HG03460 (cell line): ENCODE results near the gene ETFRF1.

Experiments
- ATAC-seq: cut with Tn5 transposase; IDR thresholded peaks from one replicate; pipeline ENCODE4 v1.9.1; 2021; ENCODE audit not compliant: unreplicated experiment

The ETFRF1 gene, protein sequence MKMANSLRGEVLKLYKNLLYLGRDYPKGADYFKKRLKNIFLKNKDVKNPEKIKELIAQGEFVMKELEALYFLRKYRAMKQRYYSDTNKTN

GRCh38 chr12:25195056-25195971 is at the start of gene ETFRF1, which contains the start of gene DNAI7:
Gene ETFRF1, plus strand, starts transcription at chr12:25195237. Its CDS starts 8,720 bp downstream, at chr12:25203957.
Gene DNAI7, minus strand, starts transcription at chr12:25195160. Its CDS starts 82 bp downstream, at chr12:25195078.
- peak; percentile 91 for ATAC-seq

GRCh38 chr12:25146686-25147085 is 48.4 kb upstream of the ETFRF1 start:
- ATAC-seq = no peak

DNA sequence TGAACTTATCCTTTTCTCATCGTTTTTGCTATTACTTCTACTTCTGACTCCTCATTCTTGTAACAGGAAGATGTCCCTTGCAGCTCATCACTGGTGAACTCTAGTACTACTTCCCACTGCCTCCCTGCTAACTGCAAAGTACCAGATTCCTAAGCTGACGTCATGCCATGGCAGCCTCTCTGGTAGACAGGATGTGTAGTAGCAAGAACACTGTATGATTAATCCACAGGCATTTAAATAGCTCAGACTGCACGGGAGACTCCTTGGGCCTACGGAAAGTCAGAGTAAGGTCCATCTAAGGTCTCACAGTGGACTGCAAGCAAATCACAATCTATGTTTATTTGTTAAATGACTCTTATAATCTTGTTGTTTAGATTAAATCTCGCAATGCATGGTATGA is 43.6 kb upstream of the ETFRF1 start:
- ATAC-seq = no peak

- no peak for ATAC-seq
Measured at GRCh38 chr12:25152055-25152454, 43.0 kb upstream of the ETFRF1 start.

DNA sequence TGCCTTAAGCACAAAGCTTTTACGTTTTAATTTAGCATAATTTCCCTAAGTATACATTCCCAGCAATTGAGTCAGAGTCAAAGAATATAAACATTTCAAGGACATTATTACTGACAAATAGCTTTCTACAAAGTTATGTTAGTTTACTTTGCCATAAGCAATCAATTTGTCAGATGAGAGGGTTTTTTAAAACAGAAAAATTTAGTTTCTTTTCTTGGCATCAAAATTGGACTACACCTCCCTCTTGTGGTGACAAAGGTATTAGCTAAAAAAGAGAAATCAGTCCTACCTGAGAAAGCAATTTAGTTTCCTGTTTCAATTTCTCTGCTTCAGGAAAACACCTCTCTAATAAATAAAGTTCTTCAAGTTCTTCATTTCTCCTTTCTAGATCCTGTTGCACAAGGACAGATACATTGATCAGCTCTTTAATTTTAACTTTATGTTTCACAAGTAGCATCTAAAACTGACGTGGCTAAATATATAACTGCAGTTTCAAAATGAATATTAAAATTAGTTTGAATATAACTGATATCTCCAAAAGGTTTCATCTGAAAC is 39.9 kb upstream of the ETFRF1 start:
- peak; percentile 41 for ATAC-seq

- no peak for ATAC-seq
Measured at GRCh38 chr12:25156061-25156460, 39.0 kb upstream of the ETFRF1 start.

DNA sequence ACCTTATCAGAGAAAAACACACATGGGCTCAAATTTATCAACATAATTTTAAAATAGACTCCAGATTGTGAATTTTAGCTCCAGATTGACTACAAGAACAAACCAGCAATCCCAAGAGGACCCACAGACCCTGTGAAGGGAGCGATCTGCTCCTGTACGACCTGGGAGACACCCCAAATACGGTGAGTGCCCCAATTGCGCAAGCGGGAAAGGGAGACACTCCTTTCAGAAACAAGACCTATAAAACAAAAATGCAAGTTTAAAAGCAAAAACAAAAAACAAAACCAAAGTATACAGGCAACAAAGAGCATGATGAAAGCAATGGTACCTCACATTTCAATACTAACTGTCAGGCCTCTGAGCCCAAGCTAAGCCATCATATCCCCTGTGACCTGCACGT is 32.2 kb upstream of the ETFRF1 start:
- ATAC-seq = no peak

DNA sequence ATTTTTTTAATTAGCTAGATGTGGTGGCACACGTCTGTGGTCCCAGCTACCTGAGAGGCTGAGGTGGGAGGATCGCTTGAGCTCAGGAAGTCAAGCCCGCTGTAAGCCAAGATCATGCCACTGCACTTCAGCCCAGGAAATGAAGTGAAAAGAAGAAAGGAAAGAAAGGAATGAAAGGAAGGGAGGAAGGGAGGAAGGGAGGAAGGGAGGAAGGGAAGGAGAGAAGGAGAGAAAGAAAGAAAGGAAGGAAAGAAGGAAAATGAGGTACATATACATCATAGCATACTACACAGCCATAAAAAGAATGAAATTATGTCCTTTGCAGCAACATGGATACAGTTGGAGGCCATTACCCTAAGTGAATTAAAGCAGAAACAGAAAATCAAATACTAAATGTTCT is 12.3 kb upstream of the ETFRF1 start:
- ATAC-seq = no peak

DNA sequence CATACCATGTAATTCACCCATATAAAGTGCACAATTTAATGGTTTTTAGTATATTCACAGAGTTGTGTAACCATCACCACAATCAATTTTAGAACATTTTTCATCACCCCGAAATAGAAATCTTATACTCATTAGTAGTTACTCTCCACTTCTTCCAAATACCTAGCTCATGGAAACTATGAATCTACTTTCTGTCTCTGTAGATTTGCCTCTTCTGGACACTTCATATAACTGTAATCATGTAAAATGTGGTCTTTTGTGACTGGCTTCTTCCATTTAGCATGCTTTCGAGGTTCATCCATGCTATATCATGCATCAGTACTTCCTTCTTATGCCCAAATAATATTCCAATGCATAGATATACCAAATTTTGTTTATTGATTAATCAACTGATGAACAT is 10.9 kb upstream of the ETFRF1 start:
- no peak for ATAC-seq

- peak; percentile 44 for ATAC-seq
Measured at GRCh38 chr12:25186038-25186787, 8.8 kb upstream of the ETFRF1 start.

DNA sequence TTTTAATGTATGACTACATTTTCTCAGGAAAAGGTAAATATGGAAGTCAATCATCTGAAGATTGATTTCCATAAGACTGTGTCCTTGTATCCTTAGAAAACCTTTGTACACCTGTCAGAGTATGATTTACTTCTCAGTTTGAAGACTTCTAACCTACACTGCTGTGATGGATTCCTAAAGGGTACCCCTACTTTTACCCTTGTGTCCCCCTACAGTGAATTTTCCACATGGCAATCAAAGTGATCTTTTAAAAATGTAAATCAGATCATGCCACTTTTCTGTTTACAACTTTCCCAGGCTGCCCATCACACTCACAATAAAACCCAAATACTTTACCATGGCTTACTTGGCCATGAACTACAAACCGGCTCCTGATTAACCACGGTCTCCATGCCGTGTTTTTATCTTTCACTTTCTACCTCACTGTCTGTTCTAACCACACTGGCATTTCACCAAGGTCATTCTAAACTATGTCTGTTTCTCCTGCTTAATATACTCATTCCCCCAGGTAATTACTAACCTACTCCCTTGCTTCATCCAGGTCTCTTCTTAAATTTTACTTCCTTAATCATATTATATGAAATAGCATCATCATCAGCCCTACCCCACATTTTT is 8.1 kb upstream of the ETFRF1 start:
- ATAC-seq = peak; percentile 88

GRCh38 chr12:25187781-25188180 is 7.3 kb upstream of the ETFRF1 start:
- ATAC-seq = no peak

GRCh38 chr12:25189656-25190055 is 5.4 kb upstream of the ETFRF1 start:
- no peak for ATAC-seq

- ATAC-seq = no peak
Measured at GRCh38 chr12:25190793-25191192, 4.2 kb upstream of the ETFRF1 start.

DNA sequence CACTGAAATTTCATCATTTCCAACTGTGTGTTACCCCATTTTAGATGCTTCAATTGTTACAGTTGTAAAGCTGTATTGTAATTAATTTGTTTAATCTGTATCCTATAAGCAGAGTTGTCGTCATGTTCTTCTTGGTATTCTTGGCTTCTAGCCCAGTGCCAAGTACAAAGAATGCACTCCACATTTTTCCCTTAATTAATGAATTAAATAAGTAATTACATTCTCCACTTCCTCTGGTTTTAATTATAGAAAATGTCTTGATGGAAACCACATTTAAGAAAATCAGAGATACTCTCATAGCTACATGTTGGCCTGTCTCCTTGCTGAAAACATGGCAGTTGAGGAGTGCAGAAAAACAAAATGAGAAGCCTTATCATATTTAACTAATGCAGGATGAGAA is 823 bp upstream of the ETFRF1 start:
- ATAC-seq = no peak

- ATAC-seq = no peak
Measured at GRCh38 chr12:25194722-25195055, 348 bp upstream of the ETFRF1 start.

DNA sequence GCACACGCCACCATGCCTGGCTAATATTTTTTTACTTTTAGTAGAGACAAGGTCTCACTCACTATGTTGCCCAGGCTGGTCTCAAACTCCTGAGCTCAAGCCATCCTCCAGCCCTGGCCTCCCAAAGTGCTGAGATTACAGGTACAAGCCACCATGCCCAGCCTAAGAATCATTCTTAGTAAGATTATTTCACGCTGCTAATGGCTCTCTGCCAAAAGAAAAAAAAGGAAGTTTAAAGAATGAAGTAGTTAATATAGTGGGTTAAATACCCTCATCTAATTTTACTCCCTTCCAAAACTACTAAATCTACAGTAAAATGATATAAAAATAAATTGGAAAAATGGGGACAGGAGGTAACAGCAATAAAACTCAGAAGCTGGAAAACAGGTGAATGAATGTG is 2.6 kb downstream of the ETFRF1 start:
- ATAC-seq = no peak

DNA sequence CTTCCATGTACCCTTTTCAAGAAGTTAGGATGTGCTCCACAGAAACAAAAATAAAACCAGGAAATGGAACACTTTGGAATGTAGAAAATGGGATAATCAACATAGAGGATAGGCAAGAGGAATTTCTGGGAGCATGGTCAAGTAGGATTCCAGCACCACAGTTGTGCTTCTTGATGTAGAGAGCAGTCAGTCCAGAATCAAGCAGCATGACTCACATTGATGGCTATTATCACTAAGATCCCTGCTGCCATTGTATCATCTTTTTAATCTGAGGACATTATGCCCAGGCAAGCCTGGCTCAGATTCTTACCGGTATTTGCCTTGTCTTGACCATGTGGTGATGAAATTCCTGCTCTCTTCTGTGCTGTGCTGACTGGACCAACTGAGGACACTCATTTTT is 5.7 kb downstream of the ETFRF1 start:
- ATAC-seq = no peak

GRCh38 chr12:25202137-25202536 is 7.1 kb downstream of the ETFRF1 start:
- no peak for ATAC-seq

- ATAC-seq = no peak
Measured at GRCh38 chr12:25207411-25207810, 12.4 kb downstream of the ETFRF1 start.

DNA sequence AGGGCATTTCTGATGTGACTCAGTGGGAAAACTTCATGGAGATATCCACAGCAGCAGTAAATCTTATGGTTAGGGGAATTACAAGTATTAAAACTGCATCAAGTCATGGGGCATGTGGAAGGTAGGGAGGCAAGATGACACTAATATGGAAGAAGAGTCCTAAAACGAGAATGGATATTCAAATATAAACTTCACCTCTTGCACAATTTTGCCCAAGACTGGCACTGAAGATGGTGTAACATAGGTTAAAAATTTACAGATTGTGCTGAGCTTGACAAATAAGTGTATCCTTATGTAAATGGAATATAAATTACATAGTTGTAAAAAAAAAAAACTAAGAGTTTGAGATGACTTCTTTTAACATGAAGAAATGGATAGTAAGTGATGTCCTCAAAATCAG is 12.8 kb downstream of the ETFRF1 start:
- ATAC-seq = no peak
